RCC 7860 (cell line): ENCODE results near the gene WDR72.
"Not testable (repeated sequence)": the region's sequence is repeated elsewhere in the genome, so short reads cannot be mapped to it uniquely, and the experiment has no call there.

Experiments used
- DNase-seq: peaks from one replicate; pipeline ENCODE4 v3.0.0-alpha.2; 2015; ENCODE audit warnings: low spot score
- FAIRE-seq: peaks from 2 replicates; lab custom pipeline; 2012; peaks lifted over from hg19 to GRCh38; lab: Jason Lieb, UNC

WDR72 gene

DNA sequence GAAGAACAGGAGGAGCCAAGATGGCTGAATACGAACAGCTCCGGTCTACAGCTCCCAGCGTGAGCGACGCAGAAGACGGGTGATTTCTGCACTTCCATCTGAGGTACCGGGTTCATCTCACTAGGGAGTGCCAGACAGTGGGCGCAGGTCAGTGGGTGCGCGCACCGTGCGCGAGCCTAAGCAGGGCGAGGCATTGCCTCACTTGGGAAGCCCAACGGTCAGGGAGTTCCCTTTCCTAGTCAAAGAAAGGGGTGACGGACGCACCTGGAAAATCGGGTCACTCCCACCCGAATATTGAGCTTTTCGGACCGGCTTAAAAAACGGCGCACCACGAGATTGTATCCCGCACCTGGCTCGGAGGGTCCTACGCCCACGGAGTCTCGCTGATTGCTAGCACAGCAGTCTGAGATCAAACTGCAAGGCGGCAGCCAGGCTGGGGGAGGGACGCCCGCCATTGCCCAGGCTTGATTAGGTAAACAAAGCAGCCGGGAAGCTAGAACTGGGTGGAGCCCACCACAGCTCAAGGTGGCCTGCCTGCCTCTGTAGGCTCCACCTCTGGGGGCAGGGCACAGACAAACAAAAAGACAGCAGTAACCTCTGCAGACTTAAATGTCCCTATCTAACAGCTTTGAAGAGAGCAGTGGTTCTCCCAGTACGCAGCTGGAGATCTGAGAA is 218.7 kb downstream of the WDR72 start:
- FAIRE-seq, DNase-seq: not testable (repeated sequence)

GRCh38 chr15:53539878-53540277 is 219.6 kb downstream of the WDR72 start:
- FAIRE-seq = no peak
- DNase-seq = no peak

DNA sequence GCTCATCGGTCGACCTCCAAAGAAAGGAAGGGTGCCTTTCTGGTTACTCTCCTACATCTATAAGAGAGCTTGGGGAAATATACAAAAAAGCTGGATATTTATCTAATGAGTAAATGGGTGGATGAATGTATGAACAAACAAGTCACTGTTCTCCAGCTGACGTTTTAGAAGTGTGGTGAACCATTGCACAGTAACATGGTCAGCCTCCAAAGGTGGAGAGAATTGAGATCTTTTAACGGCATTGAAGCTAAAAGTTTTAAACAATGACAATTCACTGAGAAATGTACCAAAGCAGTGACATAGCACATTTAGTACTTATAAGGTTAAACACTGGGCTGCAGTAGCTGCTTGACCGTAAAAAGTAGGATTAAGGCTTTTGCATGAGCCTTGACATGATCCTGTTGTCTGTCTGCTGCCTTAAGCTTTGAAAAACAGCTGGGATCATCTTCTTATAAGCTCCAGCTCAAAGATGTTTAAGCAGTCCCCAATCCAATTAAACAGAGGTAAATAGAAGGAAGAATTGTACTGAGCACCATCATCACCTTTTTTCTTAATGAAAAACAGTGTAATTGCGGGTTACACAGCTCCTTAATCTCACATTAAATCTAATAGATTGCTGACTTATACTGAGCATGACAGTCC is 222.9 kb downstream of the WDR72 start:
- no peak for DNase-seq
- no peak for FAIRE-seq

DNA sequence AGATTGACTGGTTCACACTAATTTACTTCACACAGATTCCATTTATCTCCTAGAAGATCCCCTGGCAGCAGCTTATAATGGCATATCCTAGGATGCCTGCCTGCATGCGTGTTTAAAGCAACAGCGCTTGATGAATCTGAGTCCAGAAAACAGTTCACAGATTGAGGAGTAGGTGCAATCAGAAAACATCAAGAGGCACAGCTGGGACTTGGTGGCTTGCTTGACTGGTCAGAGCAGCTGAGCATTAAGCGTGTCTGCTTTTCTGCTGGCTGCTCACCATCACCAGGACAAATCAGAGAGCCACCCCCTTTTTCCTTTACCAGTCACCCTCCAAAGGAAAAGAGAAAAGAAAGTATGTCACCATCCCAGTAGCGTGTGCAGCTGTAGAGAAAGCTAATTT is 223.6 kb downstream of the WDR72 start:
- DNase-seq (no peak), FAIRE-seq (no peak)

DNA sequence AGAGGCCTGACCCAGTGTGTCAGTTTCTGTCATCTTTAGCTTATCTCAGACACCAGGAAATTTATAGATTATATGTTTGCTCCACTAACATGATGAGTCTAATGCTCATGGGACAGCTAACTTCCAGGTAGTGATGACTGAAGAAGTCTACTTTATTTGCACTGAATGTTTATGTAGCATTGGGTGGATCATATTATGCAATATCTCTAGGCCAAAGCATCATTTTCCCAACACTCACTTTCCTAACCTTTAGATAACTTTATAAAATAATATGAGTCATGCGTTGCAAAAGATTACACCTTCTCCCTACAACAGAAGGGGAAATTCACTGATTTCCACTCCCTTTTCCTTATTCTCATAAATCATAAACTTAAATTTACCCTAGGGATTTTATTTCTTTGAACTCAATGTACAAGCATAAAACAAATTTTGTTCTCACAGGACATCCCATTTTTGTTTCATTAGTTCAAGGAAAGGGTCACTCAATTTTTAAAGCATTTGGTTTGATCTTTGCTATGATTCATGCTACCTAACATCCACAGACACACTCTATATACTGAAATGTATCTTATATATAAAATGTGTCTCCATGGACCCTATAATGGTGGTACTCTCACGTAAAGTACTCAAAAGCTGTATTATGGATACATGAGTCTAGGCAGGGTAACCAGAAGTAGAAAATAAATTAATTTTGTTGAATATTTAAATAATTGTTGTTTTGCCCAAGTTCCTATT is 225.2 kb downstream of the WDR72 start:
- DNase-seq (no peak), FAIRE-seq (no peak)

GRCh38 chr15:53530761-53531160 is 228.7 kb downstream of the WDR72 start:
- DNase-seq = no peak
- no peak for FAIRE-seq

DNA sequence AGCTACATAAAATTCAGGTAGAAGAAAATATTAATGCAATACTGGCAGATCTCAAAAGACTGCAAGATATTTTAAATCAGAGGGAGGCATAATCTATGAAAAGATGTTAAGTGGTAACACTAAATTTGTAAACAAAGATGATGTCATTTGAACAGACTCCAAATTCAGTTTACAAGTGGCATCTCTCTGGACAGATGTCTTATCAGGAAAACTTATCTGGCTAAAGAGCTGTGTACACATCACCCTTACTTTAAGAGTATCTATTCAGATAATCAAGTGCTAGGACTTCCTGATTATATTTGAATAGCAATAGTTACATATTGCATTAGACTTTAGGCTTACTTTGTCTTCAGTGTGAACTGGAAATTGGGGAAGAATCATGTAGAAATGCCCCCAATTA is 231.5 kb downstream of the WDR72 start:
- no peak for FAIRE-seq

DNA sequence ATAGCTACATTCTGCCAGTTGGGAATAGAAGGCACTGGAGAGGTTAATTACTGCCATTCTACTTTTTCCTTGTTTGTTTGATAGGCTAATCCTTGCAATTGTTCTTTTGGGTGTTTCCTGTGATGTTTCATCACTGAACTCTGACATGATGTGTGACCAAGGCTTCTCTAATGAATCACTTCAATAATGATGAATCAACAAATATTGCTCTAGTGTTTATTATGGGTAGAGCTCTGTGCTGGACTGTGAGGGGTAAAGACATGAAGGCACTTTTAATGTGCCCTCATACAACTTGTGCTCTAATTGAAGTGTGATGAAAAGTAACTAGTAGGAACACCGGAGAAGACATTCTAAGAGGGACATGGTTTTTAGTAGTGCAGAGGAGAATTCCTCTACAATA is 233.6 kb downstream of the WDR72 start:
- no peak for DNase-seq
- FAIRE-seq = no peak

More for the DNA sequence above, 231.5 kb downstream of the WDR72 start:
- no peak for DNase-seq

- FAIRE-seq (peak; percentile 67), DNase-seq (peak; percentile 62)
Observed at GRCh38 chr15:53522991-53523390, 236.5 kb downstream of the WDR72 start.

DNA sequence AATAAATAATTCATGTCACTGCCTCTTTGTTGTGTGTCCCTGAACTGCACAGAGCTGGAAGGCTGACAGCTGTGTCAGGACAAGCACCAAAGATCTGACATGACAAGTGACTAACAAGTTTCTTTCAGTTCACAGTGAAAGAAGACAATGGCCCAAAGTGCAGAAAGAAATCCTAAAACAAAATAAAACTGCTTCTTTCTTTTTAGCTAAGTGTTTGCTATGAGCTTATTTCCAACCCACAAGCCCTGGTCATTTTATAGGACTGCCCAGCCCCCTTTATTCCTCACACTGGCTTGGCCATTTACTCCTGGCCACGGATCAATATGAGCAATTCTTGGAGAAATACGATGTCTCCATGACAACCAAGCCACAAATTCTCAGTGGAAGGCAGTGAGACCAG is 238.5 kb downstream of the WDR72 start:
- no peak for FAIRE-seq
- DNase-seq = no peak

GRCh38 chr15:53513431-53513830 is 246.0 kb downstream of the WDR72 start:
- FAIRE-seq = no peak
- DNase-seq = no peak

DNA sequence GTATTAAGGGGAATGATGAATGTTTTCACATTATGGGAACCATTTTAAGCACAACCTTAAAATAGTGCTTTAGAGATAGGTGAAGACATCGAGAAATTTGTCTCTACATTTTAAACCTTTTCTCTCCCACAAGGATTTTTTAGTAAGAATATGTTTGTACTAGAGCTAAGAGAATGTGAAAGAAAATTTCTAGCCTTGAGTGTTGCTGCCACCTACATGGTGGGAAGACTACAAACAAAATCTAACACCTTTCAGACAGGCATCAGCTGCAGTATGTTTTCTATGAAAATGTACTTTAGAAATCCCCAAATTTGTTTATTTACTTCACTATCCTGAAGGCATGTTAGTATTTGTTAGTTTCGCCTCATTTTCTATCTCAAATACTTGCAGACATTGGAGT is 247.4 kb downstream of the WDR72 start:
- no peak for DNase-seq

DNA sequence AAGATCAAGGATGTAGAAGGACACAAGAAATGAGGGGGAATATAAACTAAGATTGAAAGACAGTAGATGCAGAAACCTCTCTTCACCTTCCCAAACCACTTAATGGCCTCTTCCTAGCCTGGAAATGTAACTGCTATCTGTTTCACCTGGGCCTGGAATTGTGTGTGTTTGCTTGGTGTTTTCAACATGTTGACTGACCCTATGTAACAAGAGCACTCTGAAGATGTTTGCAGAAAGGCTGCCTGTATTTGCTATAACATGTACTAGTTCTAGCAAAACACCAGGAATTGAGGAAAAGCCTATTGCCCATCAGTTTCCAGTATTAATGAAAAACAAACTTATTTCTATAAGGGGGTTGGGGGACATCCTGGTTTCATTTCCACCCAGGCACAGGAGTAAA is 248.3 kb downstream of the WDR72 start:
- FAIRE-seq (no peak), DNase-seq (no peak)

More for the DNA sequence above, 247.4 kb downstream of the WDR72 start:
- FAIRE-seq = no peak

- FAIRE-seq (no peak), DNase-seq (no peak)
Observed at GRCh38 chr15:53506370-53506769, 253.1 kb downstream of the WDR72 start.

GRCh38 chr15:53498996-53499395 is 260.5 kb downstream of the WDR72 start:
- DNase-seq (no peak), FAIRE-seq (no peak)

- DNase-seq (no peak), FAIRE-seq (no peak)
Observed at GRCh38 chr15:53490341-53490740, 269.1 kb downstream of the WDR72 start.

GRCh38 chr15:53482055-53482454 is 277.4 kb downstream of the WDR72 start:
- FAIRE-seq (no peak), DNase-seq (no peak)

GRCh38 chr15:53477981-53478766 is 281.3 kb downstream of the WDR72 start:
- FAIRE-seq = no peak

DNA sequence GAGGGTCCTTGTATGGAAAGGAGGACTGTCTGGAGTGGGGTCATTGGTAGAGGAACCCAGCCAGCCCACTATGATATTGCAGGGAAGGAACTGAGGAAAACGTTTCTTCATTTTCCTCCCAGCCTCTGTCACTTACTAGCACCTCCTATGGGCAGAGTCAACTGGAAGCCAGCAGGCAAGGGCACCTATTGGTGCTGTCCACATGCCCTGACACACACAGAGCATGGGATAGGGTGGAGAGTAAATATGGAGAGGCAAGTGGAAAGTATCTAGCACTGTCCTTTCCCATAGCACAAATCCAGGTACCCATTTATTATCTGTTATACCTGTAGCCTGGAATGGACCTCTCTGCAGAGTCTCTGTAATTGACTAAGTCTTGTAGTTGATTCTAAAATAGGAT is 285.6 kb downstream of the WDR72 start:
- FAIRE-seq (no peak), DNase-seq (no peak)

More at GRCh38 chr15:53477981-53478766, 281.3 kb downstream of the WDR72 start:
- DNase-seq = no peak

GRCh38 chr15:53473435-53473834 is 286.0 kb downstream of the WDR72 start:
- FAIRE-seq = no peak
- no peak for DNase-seq

GRCh38 chr15:53472883-53473282 is 286.6 kb downstream of the WDR72 start:
- no peak for DNase-seq
- FAIRE-seq = no peak
